ENCODE data around the gene DNAJC2. TPM values are rescaled to one million over a fixed set of nuclear protein-coding genes. Genes with fewer than 3 reads are reported as not detected.

Gene DNAJC2, protein sequence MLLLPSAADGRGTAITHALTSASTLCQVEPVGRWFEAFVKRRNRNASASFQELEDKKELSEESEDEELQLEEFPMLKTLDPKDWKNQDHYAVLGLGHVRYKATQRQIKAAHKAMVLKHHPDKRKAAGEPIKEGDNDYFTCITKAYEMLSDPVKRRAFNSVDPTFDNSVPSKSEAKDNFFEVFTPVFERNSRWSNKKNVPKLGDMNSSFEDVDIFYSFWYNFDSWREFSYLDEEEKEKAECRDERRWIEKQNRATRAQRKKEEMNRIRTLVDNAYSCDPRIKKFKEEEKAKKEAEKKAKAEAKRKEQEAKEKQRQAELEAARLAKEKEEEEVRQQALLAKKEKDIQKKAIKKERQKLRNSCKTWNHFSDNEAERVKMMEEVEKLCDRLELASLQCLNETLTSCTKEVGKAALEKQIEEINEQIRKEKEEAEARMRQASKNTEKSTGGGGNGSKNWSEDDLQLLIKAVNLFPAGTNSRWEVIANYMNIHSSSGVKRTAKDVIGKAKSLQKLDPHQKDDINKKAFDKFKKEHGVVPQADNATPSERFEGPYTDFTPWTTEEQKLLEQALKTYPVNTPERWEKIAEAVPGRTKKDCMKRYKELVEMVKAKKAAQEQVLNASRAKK
- 24.7 and 29.7 TPM in 2 replicates for total RNA-seq (2014; rRNA removed; shearing (Covaris generic); ENCODE audit: low replicate concordance)

DNA sequence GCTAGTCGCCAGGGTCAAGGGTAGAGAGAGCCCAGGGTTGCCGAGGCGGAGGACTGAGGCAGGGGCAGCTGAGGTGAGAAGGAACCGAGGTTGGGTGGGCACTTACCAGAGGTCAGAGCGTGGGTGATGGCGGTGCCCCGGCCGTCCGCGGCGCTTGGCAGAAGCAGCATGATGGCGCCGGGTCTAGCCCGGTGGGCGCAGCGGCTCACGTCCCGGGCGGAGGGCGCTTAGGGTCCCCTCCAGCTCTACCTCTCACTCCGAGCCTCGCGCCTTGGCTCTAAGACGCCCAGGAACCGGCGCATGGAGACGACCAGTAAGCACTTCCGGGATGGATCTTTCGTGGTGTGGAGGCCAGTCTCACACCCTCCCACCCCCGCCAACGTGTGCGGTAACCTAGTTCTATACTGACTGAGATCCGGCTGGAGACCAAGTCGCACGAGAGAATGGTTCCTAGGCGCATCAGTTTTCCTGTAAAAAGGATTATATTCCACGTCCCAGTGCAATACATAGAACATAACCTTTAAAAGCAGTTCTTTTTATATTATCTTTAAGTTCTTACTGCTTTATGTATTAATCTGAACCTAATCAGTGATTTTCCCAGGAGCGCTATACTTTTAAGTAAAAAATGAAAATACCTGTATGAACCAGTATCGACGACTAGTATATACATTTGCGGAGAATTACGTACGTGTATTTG is at the start of gene DNAJC2:
Gene DNAJC2 (minus strand): TSS at position 315 of the 697 bp plus-strand sequence. CDS start 145 bp downstream, at position 170.
- Histone ChIP-seq H3K4me2 (ENCODE audit: low read depth, low read length, poor library complexity, severe bottlenecking) (peak within 1 kb of the TSS; percentile 78), H3K36me3 (ENCODE audit: insufficient read depth, low read length) (peaks cover 22% of the 10 kb centered on the region), H2AFZ (ENCODE audit: low read length) (peak within 1 kb of the TSS; percentile 87), H3K4me3 (ENCODE audit: low read length) (peak within 1 kb of the TSS; percentile 78), H3K4me1 (ENCODE audit: low read length) (peaks cover 38% of the 10 kb centered on the region), H3K27ac (ENCODE audit: low read length) (peak within 1 kb of the TSS; percentile 65), H4K20me1 (ENCODE audit: insufficient read depth, low read depth, low read length) (peaks cover 5% of the 10 kb centered on the region; the same call in 1 of the 2 replicates), H3K9me3 (ENCODE audit: low read length) (no peaks in the 10 kb centered on the region), H3K9ac (ENCODE audit: low read length) (peak within 1 kb of the TSS; percentile 92), H3K9me2 (replicated peaks; ENCODE audit: insufficient read depth, low read length) (no peaks in the 10 kb centered on the region), H3K27me3 (ENCODE audit: low read length) (no peaks in the 10 kb centered on the region), H3K79me2 (ENCODE audit: low read length) (peaks cover 88% of the 10 kb centered on the region)
- peak; percentile 96 for DNase-seq

DNA sequence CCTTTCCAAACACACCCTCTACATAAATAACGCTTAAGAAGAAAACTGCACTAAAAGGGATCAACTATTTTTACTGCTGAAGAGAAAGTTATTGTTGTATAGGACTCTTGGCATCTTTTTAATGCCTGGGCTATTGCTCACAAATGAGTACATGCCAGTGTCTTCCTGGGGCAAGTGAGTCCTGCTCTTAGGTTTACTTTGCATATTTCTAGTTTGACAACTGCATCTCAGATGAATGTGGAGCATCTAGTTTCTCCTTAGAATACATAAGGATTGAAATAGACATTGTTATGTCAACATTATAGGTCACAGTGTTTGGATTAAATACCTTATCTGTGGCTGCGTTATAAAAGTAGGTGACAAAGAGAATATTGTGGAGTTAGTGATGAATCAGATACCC is 47.4 kb upstream of the DNAJC2 start:
- Histone ChIP-seq H3K4me2 (ENCODE audit: low read depth, low read length, poor library complexity, severe bottlenecking) (no peak overlapping the region), H3K4me1 (ENCODE audit: low read length) (peaks cover 5% of the 10 kb centered on the region), H3K36me3 (ENCODE audit: insufficient read depth, low read length) (no peaks in the 10 kb centered on the region), H4K20me1 (ENCODE audit: insufficient read depth, low read depth, low read length) (no peaks in the 10 kb centered on the region), H3K27me3 (ENCODE audit: low read length) (no peaks in the 10 kb centered on the region), H3K9me3 (ENCODE audit: low read length) (no peaks in the 10 kb centered on the region), H3K27ac (ENCODE audit: low read length) (no peak overlapping the region), H3K9ac (ENCODE audit: low read length) (no peak overlapping the region), H2AFZ (ENCODE audit: low read length) (no peak overlapping the region), H3K4me3 (ENCODE audit: low read length) (no peak overlapping the region), H3K79me2 (ENCODE audit: low read length) (no peaks in the 10 kb centered on the region), H3K9me2 (replicated peaks; ENCODE audit: insufficient read depth, low read length) (no peaks in the 10 kb centered on the region)
- DNase-seq, result no peak

DNA sequence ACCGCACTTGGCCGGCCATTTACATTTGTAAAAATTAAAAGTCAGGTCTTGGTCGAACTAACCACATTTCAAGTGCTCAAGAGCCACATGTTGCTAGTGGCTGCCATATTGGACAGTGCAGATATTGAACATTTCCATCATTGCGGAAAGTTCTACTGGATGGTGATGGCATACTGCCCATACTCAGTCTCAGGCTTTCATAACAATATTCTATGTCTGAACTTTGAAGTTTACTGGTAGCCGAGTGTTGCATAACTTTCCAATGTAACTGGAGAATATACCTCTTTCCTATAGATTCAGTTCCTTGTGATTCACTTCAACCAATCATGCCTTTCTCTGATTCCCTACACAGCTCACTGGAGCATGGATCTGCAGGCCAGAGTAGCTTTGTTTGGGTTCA is 46.6 kb upstream of the DNAJC2 start:
- H3K27me3 ChIP-seq (ENCODE audit: low read length), result no peaks in the 10 kb centered on the region
- no peak overlapping the region for H2AFZ ChIP-seq (ENCODE audit: low read length)
- no peaks in the 10 kb centered on the region for H3K36me3 ChIP-seq (ENCODE audit: insufficient read depth, low read length)
- DNase-seq, result no peak
- no peaks in the 10 kb centered on the region for H3K9me3 ChIP-seq (ENCODE audit: low read length)
- no peak overlapping the region for H3K4me2 ChIP-seq (ENCODE audit: low read depth, low read length, poor library complexity, severe bottlenecking)
- H3K27ac ChIP-seq (ENCODE audit: low read length), result no peak overlapping the region
- no peak overlapping the region for H3K9ac ChIP-seq (ENCODE audit: low read length)
- H3K4me3 ChIP-seq (ENCODE audit: low read length), result no peak overlapping the region
- H4K20me1 ChIP-seq (ENCODE audit: insufficient read depth, low read depth, low read length), result no peaks in the 10 kb centered on the region
- H3K4me1 ChIP-seq (ENCODE audit: low read length), result peaks cover 5% of the 10 kb centered on the region
- no peaks in the 10 kb centered on the region for H3K9me2 ChIP-seq (replicated peaks; ENCODE audit: insufficient read depth, low read length)
- H3K79me2 ChIP-seq (ENCODE audit: low read length), result no peaks in the 10 kb centered on the region

DNA sequence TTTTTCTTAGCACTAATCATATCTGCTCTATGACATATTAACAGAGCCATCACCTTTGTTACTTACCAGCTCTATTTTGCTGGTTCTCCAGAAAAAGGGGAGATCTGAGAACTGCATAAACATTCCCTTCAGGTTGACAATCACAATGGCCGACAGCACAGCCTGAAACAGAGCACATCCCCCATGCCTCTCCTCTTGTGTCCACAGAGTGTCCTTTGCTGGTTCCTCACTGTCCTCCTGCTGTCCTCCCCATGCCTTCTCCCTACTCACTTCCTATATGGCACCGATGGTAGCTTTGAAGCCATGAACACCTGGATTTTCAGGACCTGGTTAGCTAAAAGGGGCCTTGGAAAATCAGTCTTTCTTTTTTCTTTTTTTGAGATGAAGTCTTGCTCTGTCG is 44.7 kb upstream of the DNAJC2 start:
- Histone ChIP-seq H4K20me1 (ENCODE audit: insufficient read depth, low read depth, low read length) (no peaks in the 10 kb centered on the region), H3K4me1 (ENCODE audit: low read length) (peaks cover 5% of the 10 kb centered on the region), H3K9ac (ENCODE audit: low read length) (no peak overlapping the region), H2AFZ (ENCODE audit: low read length) (no peak overlapping the region), H3K9me2 (replicated peaks; ENCODE audit: insufficient read depth, low read length) (no peaks in the 10 kb centered on the region), H3K79me2 (ENCODE audit: low read length) (no peaks in the 10 kb centered on the region), H3K27ac (ENCODE audit: low read length) (no peak overlapping the region), H3K4me2 (ENCODE audit: low read depth, low read length, poor library complexity, severe bottlenecking) (no peak overlapping the region), H3K9me3 (ENCODE audit: low read length) (no peaks in the 10 kb centered on the region), H3K27me3 (ENCODE audit: low read length) (no peaks in the 10 kb centered on the region), H3K4me3 (ENCODE audit: low read length) (no peak overlapping the region), H3K36me3 (ENCODE audit: insufficient read depth, low read length) (no peaks in the 10 kb centered on the region)
- no peak for DNase-seq

DNA sequence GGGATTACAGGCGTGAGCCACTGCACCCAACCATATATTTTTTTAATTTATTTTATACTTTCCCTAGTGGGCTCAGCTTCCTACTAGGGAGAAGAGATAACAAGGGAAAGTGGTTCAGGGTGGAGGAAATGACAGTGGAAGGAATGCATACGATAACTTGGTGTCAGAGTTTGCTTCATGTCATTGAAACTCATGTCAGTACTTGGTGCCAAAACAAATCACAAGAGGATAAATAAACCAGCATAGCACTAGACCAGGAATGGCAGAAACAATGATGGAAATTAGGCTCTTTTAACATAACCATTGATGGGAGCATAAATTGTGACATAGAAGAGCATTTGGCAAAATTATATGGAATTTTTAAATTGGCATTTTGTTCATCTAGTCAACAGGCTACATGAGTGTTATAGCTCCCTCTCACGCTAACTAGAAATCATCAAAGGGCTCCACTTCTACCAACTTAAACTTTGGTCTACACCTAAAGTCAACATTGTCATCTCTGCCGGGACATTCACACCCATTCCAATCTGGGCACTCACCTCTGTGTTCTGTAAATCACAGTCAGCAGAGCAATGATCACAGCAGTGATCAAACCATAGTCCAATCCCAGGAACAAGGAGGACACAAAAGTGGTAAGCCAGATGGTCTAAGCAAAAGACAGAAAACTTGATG is 44.0 kb upstream of the DNAJC2 start:
- H3K9me3 ChIP-seq (ENCODE audit: low read length), result no peaks in the 10 kb centered on the region
- H2AFZ ChIP-seq (ENCODE audit: low read length), result no peak overlapping the region
- H3K4me2 ChIP-seq (ENCODE audit: low read depth, low read length, poor library complexity, severe bottlenecking), result no peak overlapping the region
- H3K9me2 ChIP-seq (replicated peaks; ENCODE audit: insufficient read depth, low read length), result no peaks in the 10 kb centered on the region
- H3K4me1 ChIP-seq (ENCODE audit: low read length), result peaks cover 5% of the 10 kb centered on the region
- no peak overlapping the region for H3K4me3 ChIP-seq (ENCODE audit: low read length)
- H4K20me1 ChIP-seq (ENCODE audit: insufficient read depth, low read depth, low read length), result no peaks in the 10 kb centered on the region
- no peak overlapping the region for H3K9ac ChIP-seq (ENCODE audit: low read length)
- H3K79me2 ChIP-seq (ENCODE audit: low read length), result no peaks in the 10 kb centered on the region
- H3K36me3 ChIP-seq (ENCODE audit: insufficient read depth, low read length), result no peaks in the 10 kb centered on the region
- H3K27me3 ChIP-seq (ENCODE audit: low read length), result no peaks in the 10 kb centered on the region
- no peak for DNase-seq
- no peak overlapping the region for H3K27ac ChIP-seq (ENCODE audit: low read length)

DNA sequence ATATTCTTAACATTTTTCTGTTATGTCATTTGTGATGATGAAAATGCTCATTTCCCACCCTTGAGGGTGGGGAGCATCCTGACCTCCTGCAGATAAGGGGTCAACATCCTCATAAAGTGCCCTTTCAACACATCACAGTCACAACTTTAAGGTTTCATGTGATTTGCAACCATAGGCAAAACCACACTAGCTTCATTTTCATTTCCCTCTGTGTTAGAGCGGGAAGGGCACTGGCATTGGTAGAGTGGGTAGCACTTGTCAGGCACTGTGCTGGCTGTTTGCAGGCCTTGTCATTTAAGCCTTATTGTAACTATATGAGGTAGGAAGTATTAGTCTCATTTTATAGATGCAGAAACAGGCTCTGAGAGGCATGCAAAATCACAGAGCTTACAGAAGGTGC is 42.7 kb upstream of the DNAJC2 start:
- no peaks in the 10 kb centered on the region for H3K9me3 ChIP-seq (ENCODE audit: low read length)
- DNase-seq, result no peak
- H3K27me3 ChIP-seq (ENCODE audit: low read length), result no peaks in the 10 kb centered on the region
- no peaks in the 10 kb centered on the region for H3K36me3 ChIP-seq (ENCODE audit: insufficient read depth, low read length)
- H3K4me2 ChIP-seq (ENCODE audit: low read depth, low read length, poor library complexity, severe bottlenecking), result no peak overlapping the region
- H4K20me1 ChIP-seq (ENCODE audit: insufficient read depth, low read depth, low read length), result no peaks in the 10 kb centered on the region
- H3K4me1 ChIP-seq (ENCODE audit: low read length), result peaks cover 5% of the 10 kb centered on the region
- H3K9me2 ChIP-seq (replicated peaks; ENCODE audit: insufficient read depth, low read length), result no peaks in the 10 kb centered on the region
- H3K27ac ChIP-seq (ENCODE audit: low read length), result no peak overlapping the region
- no peaks in the 10 kb centered on the region for H3K79me2 ChIP-seq (ENCODE audit: low read length)
- no peak overlapping the region for H3K4me3 ChIP-seq (ENCODE audit: low read length)
- H2AFZ ChIP-seq (ENCODE audit: low read length), result peak overlapping the region; percentile 42; the same call in 1 of the 2 replicates
- no peak overlapping the region for H3K9ac ChIP-seq (ENCODE audit: low read length)

DNA sequence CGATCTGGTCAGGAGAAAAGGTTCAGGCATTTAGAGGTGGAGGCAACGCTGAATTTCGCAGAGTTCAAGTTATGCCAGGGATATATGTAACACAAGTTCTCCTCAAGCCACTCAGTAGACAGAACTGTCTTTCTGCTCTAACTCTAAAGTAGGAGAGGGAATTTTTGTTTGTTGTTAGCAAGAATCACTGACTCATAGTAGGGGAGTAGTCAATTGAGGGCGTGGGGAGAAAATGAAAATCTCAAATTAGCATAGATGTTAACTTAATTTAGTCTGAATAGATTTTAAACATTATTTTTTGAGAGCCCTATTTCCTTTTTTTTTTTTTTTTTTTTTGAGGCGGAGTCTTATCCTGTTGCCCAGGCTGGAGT is 37.5 kb upstream of the DNAJC2 start:
- no peak for DNase-seq
- Histone ChIP-seq H3K36me3 (ENCODE audit: insufficient read depth, low read length) (no peaks in the 10 kb centered on the region), H3K4me2 (ENCODE audit: low read depth, low read length, poor library complexity, severe bottlenecking) (no peak overlapping the region), H3K27me3 (ENCODE audit: low read length) (no peaks in the 10 kb centered on the region), H3K9ac (ENCODE audit: low read length) (no peak overlapping the region), H4K20me1 (ENCODE audit: insufficient read depth, low read depth, low read length) (no peaks in the 10 kb centered on the region), H3K4me3 (ENCODE audit: low read length) (no peak overlapping the region), H3K9me3 (ENCODE audit: low read length) (no peaks in the 10 kb centered on the region), H3K79me2 (ENCODE audit: low read length) (no peaks in the 10 kb centered on the region), H3K27ac (ENCODE audit: low read length) (no peak overlapping the region), H3K9me2 (replicated peaks; ENCODE audit: insufficient read depth, low read length) (no peaks in the 10 kb centered on the region), H2AFZ (ENCODE audit: low read length) (no peak overlapping the region), H3K4me1 (ENCODE audit: low read length) (peaks cover 16% of the 10 kb centered on the region)
